Subcutaneous abdominal adipose tissue (tissue), 5 donors: ENCODE data around the gene MALSU1.
A peak's percentile ranks its signal among the peaks of the same experiment; 100 is the strongest.

Experiments
- H3K27ac ChIP-seq: one replicate; pipeline ENCODE4 v1.7.0; 2013; ENCODE audit warnings: low read depth, mild to moderate bottlenecking, inconsistent platforms, low read length, moderate library complexity
- H3K27me3 ChIP-seq, 5 donors: one replicate each; pipeline ENCODE4 v1.7.0; 2013; ENCODE audit warnings: low read length in 5 of 5, inconsistent platforms in 1 of 5; ENCODE audit not compliant: control insufficient read depth in 5 of 5, insufficient read depth in 4 of 5
- H3K36me3 ChIP-seq, 5 donors: one replicate each; pipeline ENCODE4 v1.7.0; 2013; ENCODE audit warnings: low read length in 5 of 5; ENCODE audit not compliant: control insufficient read depth in 5 of 5, insufficient read depth in 5 of 5
- H3K4me1 ChIP-seq, 5 donors: one replicate each; pipeline ENCODE4 v1.7.0; 2013; ENCODE audit warnings: low read length in 5 of 5, mild to moderate bottlenecking in 3 of 5, moderate library complexity in 1 of 5; ENCODE audit not compliant: control insufficient read depth in 5 of 5, insufficient read depth in 5 of 5
- H3K4me3 ChIP-seq, 5 donors: one replicate each; pipeline ENCODE4 v1.7.0; 2013; ENCODE audit warnings: low read length in 5 of 5, low read depth in 1 of 5
- H3K9ac ChIP-seq, 5 donors: one replicate each; pipeline ENCODE4 v1.7.0; 2013; ENCODE audit warnings: low read length in 5 of 5, mild to moderate bottlenecking in 4 of 5, moderate library complexity in 3 of 5
- H3K9me3 ChIP-seq, 5 donors: one replicate each; pipeline ENCODE4 v1.7.0; 2013; ENCODE audit warnings: low read length in 5 of 5; ENCODE audit not compliant: control insufficient read depth in 5 of 5
- donor health status: healthy.
- donor health status: healthy.
- donor health status: healthy.
- donor health status: healthy.
- donor health status: healthy.

MALSU1 gene

GRCh38 chr7:23333671-23334246 lies 34.6 kb downstream of the MALSU1 start:
- Histone ChIP-seq H3K9me3 (peaks cover 0 to 2% (median 0%) of the 10 kb centered on the region in 5 donors), H3K4me3 (no peak overlapping the region), H3K27ac (peak overlapping the region; percentile 72), H3K4me1 (peaks cover 2 to 29% (median 25%) of the 10 kb centered on the region in 5 donors), H3K36me3 (no peaks in the 10 kb centered on the region), H3K27me3 (no peaks in the 10 kb centered on the region), H3K9ac (no peak overlapping the region)

GRCh38 chr7:23334482-23335056 lies 35.4 kb downstream of the MALSU1 start:
- Histone ChIP-seq H3K9ac (no peak overlapping the region), H3K4me1 (peaks cover 2 to 29% (median 25%) of the 10 kb centered on the region in 5 donors), H3K27me3 (no peaks in the 10 kb centered on the region), H3K27ac (peak overlapping the region; percentile 69), H3K36me3 (no peaks in the 10 kb centered on the region), H3K4me3 (peak overlapping the region in 1 of 5 donors; percentile 15), H3K9me3 (peaks cover 0 to 2% (median 0%) of the 10 kb centered on the region in 5 donors)

GRCh38 chr7:23335136-23335535 lies 36.0 kb downstream of the MALSU1 start:
- Histone ChIP-seq H3K4me1 (peaks cover 2 to 29% (median 25%) of the 10 kb centered on the region in 5 donors), H3K27ac (peak overlapping the region; percentile 69), H3K9me3 (peaks cover 0 to 2% (median 0%) of the 10 kb centered on the region in 5 donors), H3K4me3 (no peak overlapping the region), H3K9ac (no peak overlapping the region), H3K36me3 (no peaks in the 10 kb centered on the region), H3K27me3 (no peaks in the 10 kb centered on the region)

GRCh38 chr7:23335621-23336020 lies 36.5 kb downstream of the MALSU1 start:
- Histone ChIP-seq H3K4me1 (peaks cover 2 to 29% (median 25%) of the 10 kb centered on the region in 5 donors), H3K4me3 (no peak overlapping the region), H3K27me3 (no peaks in the 10 kb centered on the region), H3K9me3 (peaks cover 0 to 2% (median 0%) of the 10 kb centered on the region in 5 donors), H3K36me3 (no peaks in the 10 kb centered on the region), H3K27ac (peak overlapping the region; percentile 69), H3K9ac (no peak overlapping the region)

- peaks cover 2 to 29% (median 25%) of the 10 kb centered on the region in 5 donors for H3K4me1 ChIP-seq
- no peak overlapping the region for H3K9ac ChIP-seq
- H3K9me3 ChIP-seq = peaks cover 0 to 2% (median 0%) of the 10 kb centered on the region in 5 donors
- peak overlapping the region; percentile 69 for H3K27ac ChIP-seq
- no peak overlapping the region for H3K4me3 ChIP-seq
- H3K36me3 ChIP-seq = no peaks in the 10 kb centered on the region
- H3K27me3 ChIP-seq = no peaks in the 10 kb centered on the region
Measured at GRCh38 chr7:23336086-23336485, 36.9 kb downstream of the MALSU1 start.

GRCh38 chr7:23336799-23337283 lies 37.7 kb downstream of the MALSU1 start:
- Histone ChIP-seq H3K9me3 (peaks cover 0 to 2% (median 0%) of the 10 kb centered on the region in 5 donors), H3K27ac (no peak overlapping the region), H3K36me3 (no peaks in the 10 kb centered on the region), H3K4me3 (no peak overlapping the region), H3K4me1 (peaks cover 2 to 29% (median 25%) of the 10 kb centered on the region in 5 donors), H3K27me3 (no peaks in the 10 kb centered on the region), H3K9ac (no peak overlapping the region)

GRCh38 chr7:23337374-23337773 lies 38.2 kb downstream of the MALSU1 start:
- H3K4me1 ChIP-seq = peaks cover 2 to 29% (median 25%) of the 10 kb centered on the region in 5 donors
- no peaks in the 10 kb centered on the region for H3K36me3 ChIP-seq
- no peak overlapping the region for H3K9ac ChIP-seq
- H3K27ac ChIP-seq = no peak overlapping the region
- no peaks in the 10 kb centered on the region for H3K27me3 ChIP-seq
- peaks cover 0 to 2% (median 0%) of the 10 kb centered on the region in 5 donors for H3K9me3 ChIP-seq
- H3K4me3 ChIP-seq = no peak overlapping the region

GRCh38 chr7:23338439-23338838 lies 39.3 kb downstream of the MALSU1 start:
- Histone ChIP-seq H3K4me3 (no peak overlapping the region), H3K36me3 (no peaks in the 10 kb centered on the region), H3K9me3 (peaks cover 0 to 2% (median 0%) of the 10 kb centered on the region in 5 donors), H3K27me3 (no peaks in the 10 kb centered on the region), H3K4me1 (peaks cover 2 to 24% (median 22%) of the 10 kb centered on the region in 5 donors), H3K27ac (no peak overlapping the region), H3K9ac (no peak overlapping the region)

- Histone ChIP-seq H3K9ac (no peak overlapping the region), H3K27me3 (no peaks in the 10 kb centered on the region), H3K36me3 (no peaks in the 10 kb centered on the region), H3K4me3 (no peak overlapping the region), H3K27ac (no peak overlapping the region), H3K9me3 (peaks cover 0 to 2% (median 0%) of the 10 kb centered on the region in 5 donors), H3K4me1 (peaks cover 2 to 21% (median 19%) of the 10 kb centered on the region in 5 donors)
Measured at GRCh38 chr7:23338863-23339262, 39.7 kb downstream of the MALSU1 start.

- Histone ChIP-seq H3K27ac (no peak overlapping the region), H3K4me3 (no peak overlapping the region), H3K9me3 (peaks cover 0 to 5% (median 0%) of the 10 kb centered on the region in 5 donors), H3K9ac (no peak overlapping the region), H3K27me3 (no peaks in the 10 kb centered on the region), H3K36me3 (no peaks in the 10 kb centered on the region), H3K4me1 (no peaks in the 10 kb centered on the region)
Measured at GRCh38 chr7:23341846-23342598, 42.9 kb downstream of the MALSU1 start.
